H9 (cell line): ENCODE measurements around the gene ANKRD11. TPM values are rescaled to one million over a fixed set of nuclear protein-coding genes. Genes with fewer than 3 reads are reported as not detected.
A peak's percentile ranks its signal among the peaks of the same experiment; 100 is the strongest.

Experiments used
- DNase-seq: peaks from one replicate; pipeline ENCODE4 v3.0.0-alpha.2; 2017
- H2AFZ ChIP-seq: one replicate; pipeline ENCODE4 v1.6.1; 2013; ENCODE audit warnings: mild to moderate bottlenecking, low read length, control low read depth, moderate library complexity
- H2AK5ac ChIP-seq: 2 replicates; pipeline ENCODE4 v1.6.1; 2013; ENCODE audit warnings: low read length, control low read depth, mixed read lengths; ENCODE audit not compliant: insufficient read length
- H2BK120ac ChIP-seq: one replicate; pipeline ENCODE4 v1.6.1; 2013; ENCODE audit warnings: low read depth, mild to moderate bottlenecking, low read length, control low read depth, inconsistent platforms; ENCODE audit not compliant: poor library complexity, severe bottlenecking
- H2BK12ac ChIP-seq: 2 replicates; pipeline ENCODE4 v1.6.1; 2013; ENCODE audit warnings: low read length, control low read depth, mixed read lengths, low read depth; ENCODE audit not compliant: insufficient read length
- H2BK15ac ChIP-seq: 2 replicates; pipeline ENCODE4 v1.6.1; 2013; ENCODE audit warnings: low read depth, low read length, control low read depth
- H2BK20ac ChIP-seq: one replicate; pipeline ENCODE4 v1.6.1; 2013; ENCODE audit warnings: low read depth, mild to moderate bottlenecking, low read length, control low read depth, inconsistent platforms; ENCODE audit not compliant: poor library complexity, severe bottlenecking
- H2BK5ac ChIP-seq: 2 replicates; pipeline ENCODE4 v1.6.1; 2013; ENCODE audit warnings: low read length, control low read depth, mixed read lengths; ENCODE audit not compliant: insufficient read length
- H3K14ac ChIP-seq: 2 replicates; pipeline ENCODE4 v1.6.1; 2013; ENCODE audit warnings: low read length, control low read depth; ENCODE audit not compliant: insufficient read depth
- H3K18ac ChIP-seq: 2 replicates; pipeline ENCODE4 v1.6.1; 2013; ENCODE audit warnings: low read depth, mild to moderate bottlenecking, mixed read lengths, low read length, control low read depth; ENCODE audit not compliant: insufficient read length
- H3K23ac ChIP-seq: 2 replicates; pipeline ENCODE4 v1.6.1; 2013; ENCODE audit warnings: low read length, control low read depth, mixed read lengths, low read depth; ENCODE audit not compliant: insufficient read length
- H3K23me2 ChIP-seq: 2 replicates; pipeline ENCODE4 v1.6.1; 2013; ENCODE audit warnings: low read depth, mild to moderate bottlenecking, mixed read lengths, low read length, control low read depth; ENCODE audit not compliant: insufficient read length, poor library complexity, severe bottlenecking
- H3K27ac ChIP-seq: 2 replicates; pipeline ENCODE4 v1.5.1; 2013; ENCODE audit warnings: low read length, control low read depth, mixed read lengths, low read depth; ENCODE audit not compliant: insufficient read length
- H3K27me3 ChIP-seq: 2 replicates; pipeline ENCODE4 v1.6.1; 2013; ENCODE audit warnings: low read length, control low read depth, inconsistent platforms; ENCODE audit not compliant: insufficient read depth
- H3K4ac ChIP-seq: 2 replicates; pipeline ENCODE4 v1.6.1; 2013; ENCODE audit warnings: low read depth, mild to moderate bottlenecking, control low read depth, inconsistent platforms, low read length, moderate library complexity
- H3K4me1 ChIP-seq: 2 replicates; pipeline ENCODE4 v1.6.1; 2013; ENCODE audit warnings: low read length, control low read depth, inconsistent platforms; ENCODE audit not compliant: insufficient read depth
- H3K4me2 ChIP-seq: 2 replicates; pipeline ENCODE4 v1.6.1; 2013; ENCODE audit warnings: low read length, control low read depth, mixed read lengths; ENCODE audit not compliant: insufficient read length, insufficient read depth
- H3K56ac ChIP-seq: 2 replicates; pipeline ENCODE4 v1.6.1; 2013; ENCODE audit warnings: low read depth, mild to moderate bottlenecking, mixed read lengths, low read length, control low read depth; ENCODE audit not compliant: insufficient read length
- H3K79me1 ChIP-seq: 2 replicates; pipeline ENCODE4 v1.6.1; 2013; ENCODE audit warnings: low read depth, mild to moderate bottlenecking, moderate library complexity, low read length, control low read depth, inconsistent platforms; ENCODE audit not compliant: insufficient read depth, poor library complexity, severe bottlenecking
- H3K79me2 ChIP-seq: 2 replicates; pipeline ENCODE4 v1.6.1; 2013; ENCODE audit warnings: low read length, control low read depth, inconsistent platforms; ENCODE audit not compliant: insufficient read depth
- H3K9ac ChIP-seq: 2 replicates; pipeline ENCODE4 v1.6.1; 2013; ENCODE audit warnings: low read length, control low read depth, mixed read lengths; ENCODE audit not compliant: insufficient read length; ENCODE audit errors: extremely low read depth
- H3K9me3 ChIP-seq: one replicate; pipeline ENCODE4 v1.6.1; 2013; ENCODE audit warnings: low read depth, low read length, inconsistent platforms; ENCODE audit not compliant: control insufficient read depth
- H3T11ph ChIP-seq: one replicate; pipeline ENCODE4 v1.6.1; 2013; ENCODE audit warnings: mild to moderate bottlenecking, low read length, control low read depth, inconsistent platforms
- H4K20me1 ChIP-seq: one replicate; pipeline ENCODE4 v1.6.1; 2013; ENCODE audit not compliant: control insufficient read depth, insufficient read length, insufficient read depth
- H4K5ac ChIP-seq: 2 replicates; pipeline ENCODE4 v1.6.1; 2013; ENCODE audit warnings: low read depth, mild to moderate bottlenecking, mixed read lengths, low read length, control low read depth; ENCODE audit not compliant: insufficient read length
- H4K8ac ChIP-seq: replicated peaks from 2 replicates; pipeline ENCODE4 v1.6.1; 2013; ENCODE audit warnings: low read length, control low read depth, mixed read lengths, low read depth; ENCODE audit not compliant: insufficient read length
- H4K91ac ChIP-seq: 2 replicates; pipeline ENCODE4 v1.6.1; 2013; ENCODE audit warnings: low read depth, mild to moderate bottlenecking, moderate library complexity, mixed read lengths, low read length, control low read depth; ENCODE audit not compliant: insufficient read length
- H3K27ac Mint-ChIP-seq, 3 experiments: 2 replicates in 2 of 3; 3 replicates in 1 of 3; pipeline ENCODE4 v1.8.0; 2020 to 2021; ENCODE audit warnings: mixed read lengths in 3 of 3, mild to moderate bottlenecking in 1 of 3, moderate library complexity in 1 of 3
- H3K27me3 Mint-ChIP-seq: 2 replicates; pipeline ENCODE4 v1.8.0; 2021; ENCODE audit warnings: low read depth, mild to moderate bottlenecking, moderate library complexity, mixed read lengths
- H3K36me3 Mint-ChIP-seq, 3 experiments: 2 replicates in 2 of 3; 3 replicates in 1 of 3; pipeline ENCODE4 v1.8.0; 2020 to 2021; ENCODE audit warnings: low read depth in 3 of 3, mixed read lengths in 3 of 3; ENCODE audit not compliant: insufficient read depth in 1 of 3
- H3K4me1 Mint-ChIP-seq, 2 experiments: 2 replicates each; pipeline ENCODE4 v1.8.0; 2020; ENCODE audit warnings: mixed read lengths in 2 of 2
- H3K4me3 Mint-ChIP-seq, 2 experiments: 2 replicates in 1 of 2; 3 replicates in 1 of 2; pipeline ENCODE4 v1.8.0; 2020 to 2021; ENCODE audit warnings: mild to moderate bottlenecking in 2 of 2, mixed read lengths in 2 of 2, moderate library complexity in 1 of 2
- H3K9me3 Mint-ChIP-seq, 2 experiments: 2 replicates in 1 of 2; 3 replicates in 1 of 2; pipeline ENCODE4 v1.8.0; 2020; ENCODE audit warnings: mild to moderate bottlenecking in 2 of 2, mixed read lengths in 2 of 2, moderate library complexity in 1 of 2
- WGBS: extraction: QIAGEN DNeasy Blood & Tissue Kit; methylation state at CpG from one replicate; pipeline ENCODE4 v1.1.7; 2013; ENCODE audit warnings: missing lambda C conversion rate, low lambda C conversion rate, mixed read lengths; ENCODE audit not compliant: insufficient read length; ENCODE audit errors: extremely low coverage; 5-methylcytosine and 5-hydroxymethylcytosine counted together
- total RNA-seq: library from RNA; stranded (reverse); gene quantifications from 2 replicates; pipeline ENCODE4 v1.2.1, GENCODE V29; 2021
- TF ChIP-seq, protein P1 (sequence below): fragments of 200-600 bp; sonication (generic); conservative IDR thresholded peaks from 3 replicates; pipeline ENCODE4 v1.8.0; 2021; ENCODE audit warnings: antibody characterized with exemption, mild to moderate bottlenecking

ANKRD11 gene
- total RNA-seq, 1 experiment from 2014 or later = 181 TPM

GRCh38 chr16:89529097-89529496, 38.7 kb upstream of the ANKRD11 start:
- Histone ChIP-seq H4K8ac (no peak overlapping the region), H2AK5ac (no peak overlapping the region), H2BK12ac (no peak overlapping the region), H3K79me1 (no peaks in the 10 kb centered on the region), H3K56ac (no peak overlapping the region), H4K20me1 (no peaks in the 10 kb centered on the region), H4K5ac (no peak overlapping the region), H3K27me3 (no peaks in the 10 kb centered on the region), H2BK20ac (no peak overlapping the region), H3K27ac (no peak overlapping the region), H3K9ac (no peak overlapping the region), H2AFZ (no peak overlapping the region), H3K14ac (no peak overlapping the region), H3K23ac (no peak overlapping the region), H4K91ac (no peak overlapping the region), H3K23me2 (no peaks in the 10 kb centered on the region), H2BK15ac (no peak overlapping the region), H3K9me3 (no peaks in the 10 kb centered on the region), H3K4ac (no peak overlapping the region), H2BK120ac (no peak overlapping the region), H3T11ph (no peak overlapping the region), H3K4me2 (no peak overlapping the region), H2BK5ac (no peak overlapping the region), H3K4me1 (no peaks in the 10 kb centered on the region), H3K18ac (no peak overlapping the region), H3K79me2 (no peaks in the 10 kb centered on the region)
- Mint-ChIP-seq H3K4me1 (no peaks in the 10 kb centered on the region), H3K27ac (0 out of 7 replicates have a peak overlapping the region, but pooled peaks of 1 of the 3 experiments have one; percentile 75), H3K36me3 (peaks cover 53 to 96% (median 88%) of the 10 kb centered on the region in 3 experiments), H3K4me3 (no peak overlapping the region), H3K27me3 (no peaks in the 10 kb centered on the region), H3K9me3 (no peaks in the 10 kb centered on the region)
- no CpG with 5 or more reads among the region's 16 CpGs for WGBS
- TF ChIP-seq, protein P1, sequence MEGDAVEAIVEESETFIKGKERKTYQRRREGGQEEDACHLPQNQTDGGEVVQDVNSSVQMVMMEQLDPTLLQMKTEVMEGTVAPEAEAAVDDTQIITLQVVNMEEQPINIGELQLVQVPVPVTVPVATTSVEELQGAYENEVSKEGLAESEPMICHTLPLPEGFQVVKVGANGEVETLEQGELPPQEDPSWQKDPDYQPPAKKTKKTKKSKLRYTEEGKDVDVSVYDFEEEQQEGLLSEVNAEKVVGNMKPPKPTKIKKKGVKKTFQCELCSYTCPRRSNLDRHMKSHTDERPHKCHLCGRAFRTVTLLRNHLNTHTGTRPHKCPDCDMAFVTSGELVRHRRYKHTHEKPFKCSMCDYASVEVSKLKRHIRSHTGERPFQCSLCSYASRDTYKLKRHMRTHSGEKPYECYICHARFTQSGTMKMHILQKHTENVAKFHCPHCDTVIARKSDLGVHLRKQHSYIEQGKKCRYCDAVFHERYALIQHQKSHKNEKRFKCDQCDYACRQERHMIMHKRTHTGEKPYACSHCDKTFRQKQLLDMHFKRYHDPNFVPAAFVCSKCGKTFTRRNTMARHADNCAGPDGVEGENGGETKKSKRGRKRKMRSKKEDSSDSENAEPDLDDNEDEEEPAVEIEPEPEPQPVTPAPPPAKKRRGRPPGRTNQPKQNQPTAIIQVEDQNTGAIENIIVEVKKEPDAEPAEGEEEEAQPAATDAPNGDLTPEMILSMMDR = no peak
- DNase-seq = no peak
